GM23248 (cell line): ENCODE results near the gene SPDEF. TPM values are rescaled to one million over a fixed set of nuclear protein-coding genes. Genes with fewer than 3 reads are reported as not detected.

ENCODE experiments used
- DNase-seq: peaks from one replicate; pipeline ENCODE4 v3.0.0-alpha.2; 2015
- H2AFZ ChIP-seq: fragments of 200-600 bp; sonication (generic); 2 replicates; pipeline ENCODE4 v1.6.1; 2016; ENCODE audit warnings: antibody characterized with exemption
- H3F3A ChIP-seq: fragments of 200-600 bp; sonication (generic); 2 replicates; pipeline ENCODE4 v1.6.1; 2016; ENCODE audit warnings: mild to moderate bottlenecking, antibody characterized with exemption, mixed run types; ENCODE audit not compliant: insufficient read depth
- H3K27ac ChIP-seq: fragments of 200-600 bp; sonication (generic); 2 replicates; pipeline ENCODE4 v1.5.1; 2016; ENCODE audit warnings: mild to moderate bottlenecking
- H3K27me3 ChIP-seq: fragments of 200-600 bp; sonication (generic); replicated peaks from 2 replicates; pipeline ENCODE4 v1.6.1; 2016; ENCODE audit warnings: mild to moderate bottlenecking; ENCODE audit not compliant: insufficient read depth
- H3K36me3 ChIP-seq: fragments of 200-600 bp; sonication (generic); 2 replicates; pipeline ENCODE4 v1.6.1; 2016; ENCODE audit warnings: low read depth, mild to moderate bottlenecking
- H3K4me1 ChIP-seq: fragments of 200-600 bp; sonication (generic); 2 replicates; pipeline ENCODE4 v1.6.1; 2016; ENCODE audit warnings: mild to moderate bottlenecking; ENCODE audit not compliant: insufficient read depth
- H3K4me2 ChIP-seq: fragments of 200-600 bp; sonication (generic); one replicate; pipeline ENCODE4 v1.6.1; 2016; ENCODE audit warnings: mild to moderate bottlenecking; ENCODE audit not compliant: unreplicated experiment
- H3K4me3 ChIP-seq: fragments of 200-600 bp; sonication (generic); 2 replicates; pipeline ENCODE4 v1.5.1; 2016; ENCODE audit warnings: mild to moderate bottlenecking
- H3K79me2 ChIP-seq: fragments of 200-600 bp; sonication (generic); 2 replicates; pipeline ENCODE4 v1.6.1; 2016; ENCODE audit warnings: mild to moderate bottlenecking; ENCODE audit not compliant: insufficient read depth
- H3K9ac ChIP-seq: fragments of 200-600 bp; sonication (generic); 2 replicates; pipeline ENCODE4 v1.6.1; 2016; ENCODE audit warnings: mild to moderate bottlenecking
- H3K9me2 ChIP-seq: fragments of 200-600 bp; sonication (generic); 2 replicates; pipeline ENCODE4 v1.6.1; 2016; ENCODE audit warnings: mixed run types, mild to moderate bottlenecking, moderate library complexity; ENCODE audit not compliant: insufficient read depth
- H3K9me3 ChIP-seq: fragments of 200-600 bp; sonication (generic); one replicate; pipeline ENCODE4 v1.6.1; 2017; ENCODE audit warnings: low read depth
- H4K20me1 ChIP-seq: fragments of 200-600 bp; sonication (generic); 2 replicates; pipeline ENCODE4 v1.6.0; 2016; ENCODE audit not compliant: insufficient read depth
- EZH2 ChIP-seq: fragments of 200-600 bp; sonication (generic); IDR thresholded peaks from 2 replicates; pipeline ENCODE4 v1.6.1; 2018; ENCODE audit warnings: antibody characterized with exemption, mild to moderate bottlenecking; ENCODE audit not compliant: insufficient read depth, poor library complexity, severe bottlenecking
- EZH2phosphoT487 ChIP-seq: fragments of 200-600 bp; sonication (generic); IDR thresholded peaks from 2 replicates; pipeline ENCODE4 v1.6.1; 2018; ENCODE audit warnings: antibody characterized with exemption, moderate library complexity, mild to moderate bottlenecking, low read depth; ENCODE audit not compliant: insufficient read depth
- WGBS, 2 experiments: methylation state at CpG; one replicate each; pipeline ENCODE4 v1.1.6; 2015 to 2017; ENCODE audit warnings: low lambda C conversion rate in 2 of 2, low coverage in 1 of 2; ENCODE audit errors: missing lambda C conversion rate in 2 of 2; 5-methylcytosine and 5-hydroxymethylcytosine counted together
- in situ Hi-C: fragments of 300-500 bp; cut with MboI; formaldehyde crosslinking; loops from 2 replicates; pipeline ENCODE4 v1.15.0; 2020
- polyA plus RNA-seq: library from polyadenylated mRNA; unstranded; fragments of >200 nt; fragmentation: Nextera tagmentation; extraction: Ambion mirVana; gene quantifications from 2 replicates; pipeline ENCODE4 v1.2.1, GENCODE V29; 2016
- total RNA-seq: library from RNA; depleted of rRNA; stranded (reverse); fragments of >200 nt; shearing (Covaris generic); gene quantifications from 2 replicates; pipeline ENCODE4 v1.2.3, GENCODE V29; 2014; rRNA removed

The SPDEF gene
- total and polyA plus RNA-seq, 2 experiments from 2014 or later: not detected

DNA sequence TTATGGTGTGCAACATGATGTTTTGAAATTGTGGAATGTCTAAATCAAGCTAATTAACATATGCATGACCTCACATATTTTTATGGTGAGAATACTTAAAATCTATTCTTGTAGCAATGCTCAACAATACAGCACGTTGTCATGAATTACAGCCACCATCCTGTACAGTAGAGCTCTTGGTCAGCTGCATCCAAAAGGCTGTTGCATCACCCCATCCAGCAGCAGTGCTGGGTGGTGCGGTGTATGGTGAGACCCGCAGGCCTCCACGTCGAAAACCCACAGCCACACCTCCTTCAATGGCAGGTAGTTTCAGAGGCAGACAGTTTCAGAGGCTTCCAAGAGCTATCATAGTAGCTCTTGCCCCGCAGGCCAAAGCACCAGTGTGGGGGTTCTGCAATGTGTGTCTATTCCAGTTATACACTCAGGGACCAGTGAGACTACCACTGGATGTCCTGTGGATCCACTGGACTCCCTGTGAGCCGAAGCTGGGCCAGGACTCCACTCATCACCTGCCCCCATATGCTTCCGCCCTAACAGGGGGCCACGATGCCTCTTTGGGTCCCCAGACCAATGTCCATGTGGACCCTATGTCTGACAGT, 66.8 kb downstream of the SPDEF start:
- no peaks in the 10 kb centered on the region for H3K79me2 ChIP-seq
- no peaks in the 10 kb centered on the region for H3K9me3 ChIP-seq
- H3K36me3 ChIP-seq: no peaks in the 10 kb centered on the region
- in situ Hi-C loops: no loop called here
- TF ChIP-seq EZH2phosphoT487 (no peak), EZH2 (no peak)
- WGBS, 2 experiments: 85 to 89% methylated on average over 9 of the region's 9 CpGs
- H3K4me1 ChIP-seq: peaks cover 3% of the 10 kb centered on the region; the same call in 1 of the 2 replicates
- no peak overlapping the region for H3K27ac ChIP-seq
- no peak overlapping the region for H3K4me3 ChIP-seq
- H3K9me2 ChIP-seq: no peaks in the 10 kb centered on the region
- H3K27me3 ChIP-seq: 0 out of 2 replicates have a peak, but pooled peaks cover 6% of the 10 kb centered on the region
- H3K9ac ChIP-seq: no peak overlapping the region
- H4K20me1 ChIP-seq: no peaks in the 10 kb centered on the region
- DNase-seq: no peak
- H3K4me2 ChIP-seq: no peak overlapping the region
- H3F3A ChIP-seq: no peaks in the 10 kb centered on the region
- no peak overlapping the region for H2AFZ ChIP-seq

Other genes with a start within 250 kb of the SPDEF start
- gene NUDT3, start 163.7 kb downstream of the SPDEF start, total RNA-seq: 11.5 and 13.8 TPM in 2 replicates
- gene NUDT3, start 163.7 kb downstream of the SPDEF start, polyA plus RNA-seq: 8.1 and 8.9 TPM in 2 replicates
- gene RPS10, start 130.3 kb downstream of the SPDEF start, total RNA-seq: 1,857 and 2,539 TPM in 2 replicates
- gene RPS10, start 130.3 kb downstream of the SPDEF start, polyA plus RNA-seq: 573 and 596 TPM in 2 replicates
- not detected in 2 replicates for gene PACSIN1, start 90.3 kb downstream of the SPDEF start, total RNA-seq
- gene PACSIN1, start 90.3 kb downstream of the SPDEF start, polyA plus RNA-seq: not detected in 2 replicates
- 32.6 and 41.4 TPM in 2 replicates for gene ILRUN, start 140.4 kb upstream of the SPDEF start, total RNA-seq
- gene ILRUN, start 140.4 kb upstream of the SPDEF start, polyA plus RNA-seq: 8.4 and 8.5 TPM in 2 replicates
- gene SNRPC, start 201.2 kb upstream of the SPDEF start, total RNA-seq: 61.4 and 98.9 TPM in 2 replicates
- gene SNRPC, start 201.2 kb upstream of the SPDEF start, polyA plus RNA-seq: 204 and 207 TPM in 2 replicates
- 4.9 TPM in 2 replicates for gene BLTP3A, start 235.8 kb upstream of the SPDEF start, total RNA-seq
- gene BLTP3A, start 235.8 kb upstream of the SPDEF start, polyA plus RNA-seq: 3.1 and 3.2 TPM in 2 replicates